ENCODE results near the gene SUGCT. TPM values are rescaled to one million over a fixed set of nuclear protein-coding genes. Genes with fewer than 3 reads are reported as not detected.
"Not testable (repeated sequence)": the region's sequence is repeated elsewhere in the genome, so short reads cannot be mapped to it uniquely, and the experiment has no call there.

The SUGCT gene
- total RNA-seq, 1 experiment from 2014 or later: 1.6 TPM

GRCh38 chr7:40101201-40101600 is 33.6 kb upstream of the SUGCT start:
- H3K4me3 Mint-ChIP-seq (ENCODE audit: low read depth, unreplicated experiment): no peak overlapping the region
- intact Hi-C loops (cut with micrococcal nuclease; ENCODE audit: unreplicated experiment): no loop called here
- H3K27ac Mint-ChIP-seq (ENCODE audit: unreplicated experiment): no peak overlapping the region
- no TSS peak for BruUV-seq (replicated peaks)
- CTCF ChIA-PET: interaction anchor here (1.1 kb wide), 1 partner anchor 12 kb away, joined by 3 read pairs; no protein-coding TSS in a partner anchor
- no peak for TF ChIP-seq CTCF (IDR thresholded peaks at IDR 0.05; ENCODE audit: unreplicated experiment)
- DNase-seq: no peak
- H3K4me1 Mint-ChIP-seq (ENCODE audit: low read depth, unreplicated experiment): no peaks in the 10 kb centered on the region
- no peaks in the 10 kb centered on the region for H3K27me3 Mint-ChIP-seq (ENCODE audit: unreplicated experiment)
- no peaks in the 10 kb centered on the region for H3K9me3 Mint-ChIP-seq (ENCODE audit: low read depth, unreplicated experiment)
- H3K36me3 Mint-ChIP-seq (ENCODE audit: insufficient read depth, unreplicated experiment): peaks cover 13% of the 10 kb centered on the region

GRCh38 chr7:40102897-40103296 is 31.9 kb upstream of the SUGCT start:
- CTCF ChIA-PET: no interaction called here
- DNase-seq: no peak
- Mint-ChIP-seq H3K36me3 (ENCODE audit: insufficient read depth, unreplicated experiment) (peaks cover 13% of the 10 kb centered on the region), H3K4me3 (ENCODE audit: low read depth, unreplicated experiment) (no peak overlapping the region), H3K4me1 (ENCODE audit: low read depth, unreplicated experiment) (no peaks in the 10 kb centered on the region), H3K27me3 (ENCODE audit: unreplicated experiment) (no peaks in the 10 kb centered on the region), H3K9me3 (ENCODE audit: low read depth, unreplicated experiment) (no peaks in the 10 kb centered on the region), H3K27ac (ENCODE audit: unreplicated experiment) (peak overlapping the region; percentile 8)
- no TSS peak for BruUV-seq (replicated peaks)
- intact Hi-C loops (cut with micrococcal nuclease; ENCODE audit: unreplicated experiment): no loop called here
- TF ChIP-seq CTCF (IDR thresholded peaks at IDR 0.05; ENCODE audit: unreplicated experiment): no peak

GRCh38 chr7:40105879-40106473 is 28.8 kb upstream of the SUGCT start:
- Mint-ChIP-seq H3K27ac (ENCODE audit: unreplicated experiment) (no peak overlapping the region), H3K4me1 (ENCODE audit: low read depth, unreplicated experiment) (no peaks in the 10 kb centered on the region), H3K36me3 (ENCODE audit: insufficient read depth, unreplicated experiment) (peaks cover 7% of the 10 kb centered on the region), H3K4me3 (ENCODE audit: low read depth, unreplicated experiment) (no peak overlapping the region), H3K27me3 (ENCODE audit: unreplicated experiment) (no peaks in the 10 kb centered on the region), H3K9me3 (ENCODE audit: low read depth, unreplicated experiment) (no peaks in the 10 kb centered on the region)
- no peak for TF ChIP-seq CTCF (IDR thresholded peaks at IDR 0.05; ENCODE audit: unreplicated experiment)
- CTCF ChIA-PET: interaction anchor here (0.7 kb wide), 1 partner anchor 10 kb away, joined by 7 read pairs; no protein-coding TSS in a partner anchor
- no peak for DNase-seq
- no TSS peak for BruUV-seq (replicated peaks)
- intact Hi-C loops (cut with micrococcal nuclease; ENCODE audit: unreplicated experiment): no loop called here

- peak overlapping the region; percentile 79 for H3K27ac Mint-ChIP-seq (ENCODE audit: unreplicated experiment)
- H3K27me3 Mint-ChIP-seq (ENCODE audit: unreplicated experiment): no peaks in the 10 kb centered on the region
- H3K4me1 Mint-ChIP-seq (ENCODE audit: low read depth, unreplicated experiment): peaks cover 30% of the 10 kb centered on the region
- CTCF ChIA-PET: interaction anchor here (0.6 kb wide), 2 partner anchors 10 to 20 kb away, joined by 3 to 7 read pairs; no protein-coding TSS in a partner anchor
- TF ChIP-seq CTCF (IDR thresholded peaks at IDR 0.05; ENCODE audit: unreplicated experiment): no peak
- BruUV-seq (replicated peaks): no TSS peak
- no peak for DNase-seq
- intact Hi-C loops (cut with micrococcal nuclease; ENCODE audit: unreplicated experiment): no loop called here
- H3K36me3 Mint-ChIP-seq (ENCODE audit: insufficient read depth, unreplicated experiment): peaks cover 27% of the 10 kb centered on the region
- no peaks in the 10 kb centered on the region for H3K9me3 Mint-ChIP-seq (ENCODE audit: low read depth, unreplicated experiment)
- H3K4me3 Mint-ChIP-seq (ENCODE audit: low read depth, unreplicated experiment): peak overlapping the region; percentile 38
These were observed 18.9 kb upstream of the SUGCT start for GRCh38 chr7:40115936-40116335.

- H3K27me3 Mint-ChIP-seq (ENCODE audit: unreplicated experiment); BruUV-seq (replicated peaks); intact Hi-C loops (cut with micrococcal nuclease; ENCODE audit: unreplicated experiment); H3K9me3 Mint-ChIP-seq (ENCODE audit: low read depth, unreplicated experiment): not testable (repeated sequence)
- peak overlapping the region; percentile 78 for H3K27ac Mint-ChIP-seq (ENCODE audit: unreplicated experiment)
- peak; percentile 59 for DNase-seq
- peaks cover 29% of the 10 kb centered on the region for H3K36me3 Mint-ChIP-seq (ENCODE audit: insufficient read depth, unreplicated experiment)
- H3K4me3 Mint-ChIP-seq (ENCODE audit: low read depth, unreplicated experiment): peak overlapping the region; percentile 50
- peaks cover 34% of the 10 kb centered on the region for H3K4me1 Mint-ChIP-seq (ENCODE audit: low read depth, unreplicated experiment)
- CTCF ChIA-PET: interaction anchor here (0.6 to 1.6 kb wide), 3 partner anchors 17 to 1411 kb away, joined by 3 to 11 read pairs (median 4); partner anchors contain the start of genes MPLKIP and SUGCT
These were observed 17.6 kb upstream of the SUGCT start for GRCh38 chr7:40117199-40117598.

GRCh38 chr7:40118201-40118600 is 16.6 kb upstream of the SUGCT start:
- H3K9me3 Mint-ChIP-seq (ENCODE audit: low read depth, unreplicated experiment); intact Hi-C loops (cut with micrococcal nuclease; ENCODE audit: unreplicated experiment); DNase-seq; H3K27me3 Mint-ChIP-seq (ENCODE audit: unreplicated experiment); H3K4me3 Mint-ChIP-seq (ENCODE audit: low read depth, unreplicated experiment); BruUV-seq (replicated peaks): not testable (repeated sequence)
- Mint-ChIP-seq H3K36me3 (ENCODE audit: insufficient read depth, unreplicated experiment) (peaks cover 26% of the 10 kb centered on the region), H3K4me1 (ENCODE audit: low read depth, unreplicated experiment) (peaks cover 40% of the 10 kb centered on the region), H3K27ac (ENCODE audit: unreplicated experiment) (peak overlapping the region; percentile 20)
- CTCF ChIA-PET: interaction anchor here (0.7 to 1.6 kb wide), 4 partner anchors 13 to 191 kb away, joined by 3 to 4 read pairs (median 4); partner anchors contain the start of genes MPLKIP and SUGCT

Measured in Calu3 (cell line).